Measurements from ENCODE around the gene VPS29. TPM values are rescaled to one million over a fixed set of nuclear protein-coding genes. Genes with fewer than 3 reads are reported as not detected.
A peak's percentile ranks its signal among the peaks of the same experiment; 100 is the strongest.

Gene VPS29
- total RNA-seq (2012; rRNA removed): 102 and 150 TPM in 2 replicates
- polyA plus RNA-seq (2012; rRNA removed): 116 and 122 TPM in 2 replicates
- polyA plus RNA-seq (2012; cell fraction: cytosol; rRNA removed): 34.1 and 39.8 TPM in 2 replicates
- polyA plus RNA-seq (2012; cell fraction: nucleus; rRNA removed; ENCODE audit: low replicate concordance): 19.2 and 229 TPM in 2 replicates
- Bru-seq, nascent RNA: percentile 83 among the genes with signal in this experiment
- percentile 88 among the genes with signal in this experiment for BruChase-seq, experiment 1, labeled RNA remaining after a 6-hour chase
- BruChase-seq, experiment 2, labeled RNA remaining after a 2-hour chase: percentile 87 among the genes with signal in this experiment
- long read RNA-seq, transcript VPS29-206 (4 exons, 1,523 nt): major isoform, 51 of 92 reads
- long read RNA-seq, partial matches to known transcripts: 2 of 92 reads
- long read RNA-seq, other reads (novel, unspliced or antisense): 36 of 92 reads

DNA sequence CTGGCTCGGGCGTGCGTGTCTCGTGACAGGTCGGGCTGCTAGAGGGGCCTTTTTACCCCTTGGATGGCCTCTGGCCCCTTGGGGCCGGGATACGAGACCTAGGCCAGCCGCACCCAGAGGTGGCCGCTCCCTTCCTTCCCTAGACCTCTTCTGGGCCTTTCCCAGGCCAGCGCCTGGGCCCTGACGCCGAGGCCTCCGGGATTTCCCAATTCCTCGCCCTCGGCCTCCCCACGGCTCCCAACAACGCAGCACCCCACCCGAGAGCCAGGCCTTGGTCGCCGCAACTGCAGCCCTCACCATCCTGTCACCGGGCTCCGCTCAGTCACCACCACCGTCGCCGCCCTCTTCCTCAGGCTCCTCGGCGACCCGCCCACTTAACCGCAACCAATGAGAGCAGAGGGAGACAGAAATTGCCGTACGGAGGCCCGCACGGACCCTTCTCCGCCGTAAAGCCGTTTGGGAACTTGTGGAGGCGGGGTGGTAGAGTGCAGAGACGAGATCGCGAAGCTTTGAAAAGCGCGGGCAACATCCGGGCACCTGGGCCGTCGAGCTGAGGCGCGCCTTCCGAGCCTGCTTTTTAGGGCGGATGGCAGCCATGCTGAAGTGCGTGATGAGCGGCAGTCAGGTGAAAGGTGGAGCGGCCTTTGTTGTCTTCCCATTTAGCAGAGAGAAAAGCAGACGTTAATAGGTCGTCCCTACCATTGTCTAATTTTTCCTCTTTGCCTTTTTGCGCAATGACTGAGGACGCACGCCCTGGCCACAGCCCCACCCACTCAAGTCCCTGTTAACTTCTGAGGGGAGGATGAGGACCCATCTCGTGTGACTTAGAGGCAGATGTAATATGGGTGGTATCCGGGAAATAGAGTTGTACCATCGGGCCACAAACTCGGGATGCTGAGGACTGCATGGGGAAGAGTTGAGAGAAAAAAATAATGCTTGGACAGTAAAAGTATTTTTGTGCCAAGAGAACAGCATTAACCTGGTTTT lies at the start of gene VPS29, which contains the start of gene RAD9B:
VPS29 (minus strand) TSS at position 360 of the 987 bp plus-strand sequence; CDS start at position 300, 60 bp downstream.
RAD9B (plus strand) TSS at position 580 of the 987 bp plus-strand sequence; CDS start at position 587, 7 bp downstream.
- peak within 1 kb of the TSS; percentile 65 for H4K91ac ChIP-seq (ENCODE audit: insufficient read depth, low read depth, low read length)
- no peaks in the 10 kb centered on the region for H3K4me1 ChIP-seq (ENCODE audit: control insufficient read depth, insufficient read depth, low read length)
- dilution Hi-C loops (cut with HindIII; ENCODE audit: low sequenced_read_pairs, unreplicated experiment) (no loop called here), intact Hi-C loops (cut with micrococcal nuclease) (loop anchor here (5.0 kb wide), 1 partner anchor 385 kb away; no protein-coding TSS in a partner anchor), in situ Hi-C loops (cut with MboI; ENCODE audit: low sequenced_read_pairs) (no loop called here)
- H2AFZ ChIP-seq (replicated peaks; ENCODE audit: low read length, poor library complexity): peak within 1 kb of the TSS; percentile 93
- peak within 1 kb of the TSS; percentile 30; the same call in 2 of the 3 replicates for H2BK15ac ChIP-seq (ENCODE audit: low read depth, low read length)
- peak within 1 kb of the TSS; percentile 43 for H2BK5ac ChIP-seq (ENCODE audit: low read depth, low read length, poor library complexity, severe bottlenecking)
- no peaks in the 10 kb centered on the region for H3K27me3 ChIP-seq (ENCODE audit: control insufficient read depth, insufficient read depth, low read length)
- H3K18ac ChIP-seq (ENCODE audit: low read depth, low read length): peak within 1 kb of the TSS; percentile 18; the same call in 1 of the 2 replicates
- H2BK120ac ChIP-seq (ENCODE audit: low read depth, low read length): peak within 1 kb of the TSS; percentile 70; the same call in 1 of the 2 replicates
- no peaks in the 10 kb centered on the region for H3K9me3 ChIP-seq (ENCODE audit: control insufficient read depth, insufficient read depth, low read length)
- H3K14ac ChIP-seq (replicated peaks; ENCODE audit: low read depth, low read length): peak within 1 kb of the TSS; percentile 71
- H3K9me1 ChIP-seq (ENCODE audit: insufficient read depth, low read length): peaks cover 3% of the 10 kb centered on the region
- DNase-seq: peak; percentile 98
- CTCF ChIA-PET: interaction anchor here (0.6 to 0.7 kb wide), 2 partner anchors 32 to 41 kb away, joined by 3 to 4 read pairs; no protein-coding TSS in a partner anchor
- H3K36me3 ChIP-seq (ENCODE audit: control insufficient read depth, insufficient read depth, low read length): no peaks in the 10 kb centered on the region
- H4K5ac ChIP-seq (ENCODE audit: low read depth, low read length): peak within 1 kb of the TSS; percentile 91
- peak within 1 kb of the TSS; percentile 30; the same call in 1 of the 2 replicates for H2BK20ac ChIP-seq (ENCODE audit: low read depth, low read length)
- peak within 1 kb of the TSS; percentile 77 for H3K4me3 ChIP-seq (ENCODE audit: insufficient read depth, low read depth, low read length)
- H3K56ac ChIP-seq (ENCODE audit: extremely low read depth, insufficient read depth, low read length): peak within 1 kb of the TSS; percentile 56; the same call in 1 of the 2 replicates
- peak within 1 kb of the TSS; percentile 71 for H3K27ac ChIP-seq (ENCODE audit: insufficient read depth, low read length)
- peaks cover 7 to 20% of the 10 kb centered on the region in 2 experiments; a peak in 2 of 4 replicates for H3K79me1 ChIP-seq (ENCODE audit: low read depth in 1 of 2, low read length in 2 of 2)
- peak within 1 kb of the TSS; percentile 95 for H4K8ac ChIP-seq (ENCODE audit: low read depth in 2 of 2, low read length in 2 of 2)
- POLR2A ChIA-PET (ENCODE audit: unreplicated experiment): interaction anchor here (0.6 kb wide), 1 partner anchor 21 kb away, joined by 3 read pairs; no protein-coding TSS in a partner anchor
- peak within 1 kb of the TSS; percentile 91 for H2AK9ac ChIP-seq (replicated peaks; ENCODE audit: low read depth, low read length, poor library complexity)
- peak within 1 kb of the TSS; percentile 18 for H3K23ac ChIP-seq (ENCODE audit: low read depth, low read length)
- ATAC-seq (ENCODE audit: low read depth): peak; percentile 99
- peak within 1 kb of the TSS; percentile 82 for H3K4me2 ChIP-seq (ENCODE audit: low read depth, low read length)
- peak within 1 kb of the TSS; percentile 88 for H3K4ac ChIP-seq (ENCODE audit: low read depth, low read length)
- peak within 1 kb of the TSS; percentile 73 for H2AK5ac ChIP-seq (ENCODE audit: low read depth, low read length)
- peaks cover 2% of the 10 kb centered on the region for H4K20me1 ChIP-seq (ENCODE audit: insufficient read depth, low read length)
- H3K9ac ChIP-seq (ENCODE audit: low read depth, low read length): peak within 1 kb of the TSS; percentile 73
- no TSS peak for BruUV-seq (replicated peaks)
- 8% methylated on average over 28 of the region's 61 CpGs; no CpG with 5 or more reads in 1 of the 2 experiments for WGBS, 2 experiments (ENCODE audit: extremely low coverage in 2 of 2, insufficient read length in 1 of 2)
- TF ChIP-seq RAD21 (IDR thresholded peaks at IDR 0.05; ENCODE audit: low read length) (no peak), MXI1 (IDR thresholded peaks at IDR 0.05; ENCODE audit: borderline replicate concordance, low read depth, low read length) (peak; percentile 82), CEBPB (IDR thresholded peaks at IDR 0.05; ENCODE audit: low read depth, low read length) (peak; percentile 65), SMC3 (IDR thresholded peaks at IDR 0.05; ENCODE audit: low read depth, low read length) (no peak; the same call in 1 of the 2 replicates), BHLHE40 (IDR thresholded peaks at IDR 0.05; ENCODE audit: low read depth, low read length) (peak; percentile 20; the same call in 1 of the 2 replicates), CHD1 (IDR thresholded peaks at IDR 0.05; ENCODE audit: low read depth, low read length) (0 out of 2 replicates have a peak, but pooled peaks have one; percentile 57), FOS (IDR thresholded peaks at IDR 0.05; ENCODE audit: low read depth, low read length) (0 out of 2 replicates have a peak, but pooled peaks have one; percentile 17)
- TF ChIP-seq, protein P1, sequence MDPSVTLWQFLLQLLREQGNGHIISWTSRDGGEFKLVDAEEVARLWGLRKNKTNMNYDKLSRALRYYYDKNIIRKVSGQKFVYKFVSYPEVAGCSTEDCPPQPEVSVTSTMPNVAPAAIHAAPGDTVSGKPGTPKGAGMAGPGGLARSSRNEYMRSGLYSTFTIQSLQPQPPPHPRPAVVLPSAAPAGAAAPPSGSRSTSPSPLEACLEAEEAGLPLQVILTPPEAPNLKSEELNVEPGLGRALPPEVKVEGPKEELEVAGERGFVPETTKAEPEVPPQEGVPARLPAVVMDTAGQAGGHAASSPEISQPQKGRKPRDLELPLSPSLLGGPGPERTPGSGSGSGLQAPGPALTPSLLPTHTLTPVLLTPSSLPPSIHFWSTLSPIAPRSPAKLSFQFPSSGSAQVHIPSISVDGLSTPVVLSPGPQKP (IDR thresholded peaks at IDR 0.05; ENCODE audit: borderline replicate concordance, low read depth, low read length): no peak
- TF ChIP-seq, protein P2, sequence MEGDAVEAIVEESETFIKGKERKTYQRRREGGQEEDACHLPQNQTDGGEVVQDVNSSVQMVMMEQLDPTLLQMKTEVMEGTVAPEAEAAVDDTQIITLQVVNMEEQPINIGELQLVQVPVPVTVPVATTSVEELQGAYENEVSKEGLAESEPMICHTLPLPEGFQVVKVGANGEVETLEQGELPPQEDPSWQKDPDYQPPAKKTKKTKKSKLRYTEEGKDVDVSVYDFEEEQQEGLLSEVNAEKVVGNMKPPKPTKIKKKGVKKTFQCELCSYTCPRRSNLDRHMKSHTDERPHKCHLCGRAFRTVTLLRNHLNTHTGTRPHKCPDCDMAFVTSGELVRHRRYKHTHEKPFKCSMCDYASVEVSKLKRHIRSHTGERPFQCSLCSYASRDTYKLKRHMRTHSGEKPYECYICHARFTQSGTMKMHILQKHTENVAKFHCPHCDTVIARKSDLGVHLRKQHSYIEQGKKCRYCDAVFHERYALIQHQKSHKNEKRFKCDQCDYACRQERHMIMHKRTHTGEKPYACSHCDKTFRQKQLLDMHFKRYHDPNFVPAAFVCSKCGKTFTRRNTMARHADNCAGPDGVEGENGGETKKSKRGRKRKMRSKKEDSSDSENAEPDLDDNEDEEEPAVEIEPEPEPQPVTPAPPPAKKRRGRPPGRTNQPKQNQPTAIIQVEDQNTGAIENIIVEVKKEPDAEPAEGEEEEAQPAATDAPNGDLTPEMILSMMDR (conservative IDR thresholded peaks at IDR 0.05; ENCODE audit: low read depth, low read length): no peak

All from IMR-90 (cell line).